ENCODE data around the gene GSN.

The GSN gene

GRCh38 chr9:121230256-121230655 is 37.7 kb upstream of the GSN start:
- H3K9ac ChIP-seq (ENCODE audit: low read depth, low read length, poor library complexity, severe bottlenecking), result no peak overlapping the region
- no peak overlapping the region for H2AFZ ChIP-seq (ENCODE audit: low read length)
- H3K9me3 ChIP-seq (ENCODE audit: insufficient read depth, low read depth, low read length), result no peaks in the 10 kb centered on the region
- H3F3A ChIP-seq (ENCODE audit: low read depth), result no peaks in the 10 kb centered on the region
- no peaks in the 10 kb centered on the region for H3K9me2 ChIP-seq (replicated peaks; ENCODE audit: low read depth, low read length)
- no peaks in the 10 kb centered on the region for H4K20me1 ChIP-seq (ENCODE audit: insufficient read depth, low read length, poor library complexity, severe bottlenecking)
- no peak for TF ChIP-seq EZH2phosphoT487 (IDR thresholded peaks at IDR 0.05; ENCODE audit: borderline replicate concordance)
- TF ChIP-seq, protein P1, sequence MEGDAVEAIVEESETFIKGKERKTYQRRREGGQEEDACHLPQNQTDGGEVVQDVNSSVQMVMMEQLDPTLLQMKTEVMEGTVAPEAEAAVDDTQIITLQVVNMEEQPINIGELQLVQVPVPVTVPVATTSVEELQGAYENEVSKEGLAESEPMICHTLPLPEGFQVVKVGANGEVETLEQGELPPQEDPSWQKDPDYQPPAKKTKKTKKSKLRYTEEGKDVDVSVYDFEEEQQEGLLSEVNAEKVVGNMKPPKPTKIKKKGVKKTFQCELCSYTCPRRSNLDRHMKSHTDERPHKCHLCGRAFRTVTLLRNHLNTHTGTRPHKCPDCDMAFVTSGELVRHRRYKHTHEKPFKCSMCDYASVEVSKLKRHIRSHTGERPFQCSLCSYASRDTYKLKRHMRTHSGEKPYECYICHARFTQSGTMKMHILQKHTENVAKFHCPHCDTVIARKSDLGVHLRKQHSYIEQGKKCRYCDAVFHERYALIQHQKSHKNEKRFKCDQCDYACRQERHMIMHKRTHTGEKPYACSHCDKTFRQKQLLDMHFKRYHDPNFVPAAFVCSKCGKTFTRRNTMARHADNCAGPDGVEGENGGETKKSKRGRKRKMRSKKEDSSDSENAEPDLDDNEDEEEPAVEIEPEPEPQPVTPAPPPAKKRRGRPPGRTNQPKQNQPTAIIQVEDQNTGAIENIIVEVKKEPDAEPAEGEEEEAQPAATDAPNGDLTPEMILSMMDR (conservative IDR thresholded peaks at IDR 0.05; ENCODE audit: low read length), result no peak
- no peaks in the 10 kb centered on the region for H3K27me3 ChIP-seq (ENCODE audit: insufficient read depth, low read length, poor library complexity, severe bottlenecking)
- no peak overlapping the region for H3K4me2 ChIP-seq (ENCODE audit: low read depth, low read length, poor library complexity, severe bottlenecking)
- H3K4me1 ChIP-seq (ENCODE audit: insufficient read depth, low read length, poor library complexity, severe bottlenecking), result no peaks in the 10 kb centered on the region
- H3K79me2 ChIP-seq (ENCODE audit: insufficient read depth, low read length), result no peaks in the 10 kb centered on the region
- H3K4me3 ChIP-seq (ENCODE audit: low read length, poor library complexity, severe bottlenecking), result no peak overlapping the region
- no peaks in the 10 kb centered on the region for H3K36me3 ChIP-seq (ENCODE audit: insufficient read depth, low read length)

DNA sequence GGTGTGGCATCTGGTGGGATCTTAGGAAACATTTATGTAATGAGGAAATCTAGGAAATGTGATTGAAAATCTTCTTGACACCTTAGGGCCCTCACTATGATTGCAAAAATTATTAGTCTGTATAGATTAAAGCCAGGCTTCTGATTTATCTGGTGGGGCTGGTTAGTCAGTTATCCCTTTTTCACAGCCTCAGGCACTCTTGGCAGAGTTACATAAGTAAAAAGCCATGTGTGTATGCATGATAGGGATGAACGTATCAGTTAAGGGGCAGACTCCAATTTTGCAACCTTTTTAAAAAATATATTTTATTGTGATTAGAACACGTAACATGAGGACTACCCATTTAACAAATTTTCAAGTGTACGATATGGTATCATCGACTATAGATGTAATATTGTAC is 35.7 kb upstream of the GSN start:
- Histone ChIP-seq H3K9me3 (ENCODE audit: insufficient read depth, low read depth, low read length) (no peaks in the 10 kb centered on the region), H3K9me2 (replicated peaks; ENCODE audit: low read depth, low read length) (no peaks in the 10 kb centered on the region), H3K4me1 (ENCODE audit: insufficient read depth, low read length, poor library complexity, severe bottlenecking) (no peaks in the 10 kb centered on the region), H3F3A (ENCODE audit: low read depth) (no peaks in the 10 kb centered on the region), H3K4me3 (ENCODE audit: low read length, poor library complexity, severe bottlenecking) (no peak overlapping the region), H3K9ac (ENCODE audit: low read depth, low read length, poor library complexity, severe bottlenecking) (no peak overlapping the region), H3K79me2 (ENCODE audit: insufficient read depth, low read length) (no peaks in the 10 kb centered on the region), H3K36me3 (ENCODE audit: insufficient read depth, low read length) (no peaks in the 10 kb centered on the region), H4K20me1 (ENCODE audit: insufficient read depth, low read length, poor library complexity, severe bottlenecking) (no peaks in the 10 kb centered on the region), H3K4me2 (ENCODE audit: low read depth, low read length, poor library complexity, severe bottlenecking) (no peak overlapping the region), H3K27me3 (ENCODE audit: insufficient read depth, low read length, poor library complexity, severe bottlenecking) (no peaks in the 10 kb centered on the region), H2AFZ (ENCODE audit: low read length) (no peak overlapping the region)
- no peak for TF ChIP-seq EZH2phosphoT487 (IDR thresholded peaks at IDR 0.05; ENCODE audit: borderline replicate concordance)
- TF ChIP-seq, protein P1 (conservative IDR thresholded peaks at IDR 0.05; ENCODE audit: low read length), result no peak

DNA sequence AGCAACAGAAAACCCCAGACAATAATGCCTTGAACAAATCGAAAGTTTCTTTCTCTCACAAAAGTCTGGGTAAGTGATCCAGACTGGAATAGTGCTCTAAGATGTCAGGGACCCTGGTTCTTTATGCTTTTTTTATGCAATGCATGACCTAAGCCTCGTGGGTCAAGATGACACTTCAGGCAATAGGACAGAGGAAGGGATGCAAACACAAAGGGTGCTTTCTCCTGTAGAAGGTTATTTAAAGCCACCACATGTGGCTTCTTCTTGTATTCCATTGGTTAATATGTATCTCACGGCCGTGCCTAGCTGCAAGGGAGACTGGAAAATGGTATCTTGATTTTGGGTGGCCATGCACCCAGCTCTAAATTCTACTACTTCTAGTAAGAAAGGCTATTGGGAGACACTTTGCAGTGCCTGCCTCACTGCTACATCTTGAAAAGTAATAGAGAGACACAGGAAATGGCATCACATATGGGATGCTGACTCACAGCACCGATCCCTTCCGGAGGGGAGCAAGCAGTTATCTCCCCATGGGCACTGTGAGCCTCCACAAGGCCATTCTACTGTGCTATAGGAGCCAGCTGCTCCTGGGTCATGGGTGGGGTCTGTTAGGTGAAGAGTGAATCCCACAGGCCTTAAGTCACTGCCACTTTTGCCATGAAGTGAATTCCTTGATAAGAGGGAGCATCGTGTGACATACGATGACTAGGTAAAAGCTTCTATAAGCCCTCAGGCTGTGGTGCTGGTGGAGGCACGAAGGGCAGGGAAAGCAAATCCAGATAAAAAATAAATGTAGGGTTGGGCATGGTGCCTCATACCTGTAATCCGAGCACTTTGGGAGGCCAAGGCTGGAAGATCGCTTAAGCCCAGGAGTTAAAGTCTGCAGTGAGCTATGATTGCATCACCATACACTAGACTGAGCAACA is 33.8 kb upstream of the GSN start:
- no peak overlapping the region for H3K4me2 ChIP-seq (ENCODE audit: low read depth, low read length, poor library complexity, severe bottlenecking)

More for the DNA sequence above, 33.8 kb upstream of the GSN start:
- no peaks in the 10 kb centered on the region for H4K20me1 ChIP-seq (ENCODE audit: insufficient read depth, low read length, poor library complexity, severe bottlenecking)
- no peaks in the 10 kb centered on the region for H3K79me2 ChIP-seq (ENCODE audit: insufficient read depth, low read length)
- H3K9ac ChIP-seq (ENCODE audit: low read depth, low read length, poor library complexity, severe bottlenecking), result no peak overlapping the region
- no peaks in the 10 kb centered on the region for H3K36me3 ChIP-seq (ENCODE audit: insufficient read depth, low read length)
- no peaks in the 10 kb centered on the region for H3F3A ChIP-seq (ENCODE audit: low read depth)
- no peaks in the 10 kb centered on the region for H3K4me1 ChIP-seq (ENCODE audit: insufficient read depth, low read length, poor library complexity, severe bottlenecking)
- TF ChIP-seq, protein P1 (conservative IDR thresholded peaks at IDR 0.05; ENCODE audit: low read length), result no peak
- no peak for TF ChIP-seq EZH2phosphoT487 (IDR thresholded peaks at IDR 0.05; ENCODE audit: borderline replicate concordance)
- no peaks in the 10 kb centered on the region for H3K9me2 ChIP-seq (replicated peaks; ENCODE audit: low read depth, low read length)
- H2AFZ ChIP-seq (ENCODE audit: low read length), result no peak overlapping the region
- no peaks in the 10 kb centered on the region for H3K27me3 ChIP-seq (ENCODE audit: insufficient read depth, low read length, poor library complexity, severe bottlenecking)
- no peak overlapping the region for H3K4me3 ChIP-seq (ENCODE audit: low read length, poor library complexity, severe bottlenecking)
- no peaks in the 10 kb centered on the region for H3K9me3 ChIP-seq (ENCODE audit: insufficient read depth, low read depth, low read length)
